ENCODE data around the gene KATNB1. TPM values are rescaled to one million over a fixed set of nuclear protein-coding genes. Genes with fewer than 3 reads are reported as not detected.

The KATNB1 gene
- total RNA-seq, 1 experiment from 2014 or later, result 32.2 TPM

DNA sequence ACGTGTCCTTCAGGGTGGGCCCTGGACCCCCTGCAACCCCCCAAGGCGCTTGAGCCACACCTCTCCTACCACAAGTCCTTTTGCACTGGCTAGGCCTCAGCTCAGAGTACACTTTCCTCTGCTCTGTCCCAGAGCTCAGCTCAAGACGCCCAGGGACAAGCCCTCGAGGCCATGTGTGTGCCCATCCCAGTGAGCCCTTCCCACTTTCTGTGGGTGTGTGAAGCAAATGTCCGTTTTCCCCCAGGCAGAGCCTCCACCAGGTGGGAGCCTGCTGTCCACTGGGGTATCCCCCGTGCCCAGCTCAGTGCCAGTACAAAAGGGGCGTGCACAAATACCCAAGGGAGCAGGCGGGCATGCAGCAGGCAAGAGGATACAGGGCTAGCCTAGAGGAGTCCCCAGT, 48.3 kb downstream of the KATNB1 start:
- Histone ChIP-seq H3K36me3 (ENCODE audit: control insufficient read depth in 1 of 2, insufficient read depth in 2 of 2, low read length in 2 of 2) (no peaks in the 10 kb centered on the region), H4K20me1 (ENCODE audit: insufficient read depth) (no peaks in the 10 kb centered on the region), H3K4me2 (ENCODE audit: low read length) (no peak overlapping the region), H3K9me3 (ENCODE audit: control insufficient read depth in 1 of 2, insufficient read depth in 1 of 2, low read depth in 1 of 2, low read length in 2 of 2) (no peaks in the 10 kb centered on the region), H3K9me2 (ENCODE audit: insufficient read depth) (no peaks in the 10 kb centered on the region), H3K27ac (ENCODE audit: low read depth, low read length) (no peak overlapping the region), H3K4me3 (replicated peaks in 1 of 2; ENCODE audit: low read depth in 1 of 2, low read length in 2 of 2) (no peak overlapping the region), H3K4me1 (ENCODE audit: control insufficient read depth in 1 of 2, insufficient read depth in 2 of 2, low read length in 2 of 2) (peaks cover 12 to 25% of the 10 kb centered on the region in 2 experiments), H3K79me2 (ENCODE audit: insufficient read depth, low read length) (no peaks in the 10 kb centered on the region), H3K9ac (ENCODE audit: low read length) (no peak overlapping the region), H3K27me3 (ENCODE audit: insufficient read depth, low read length) (no peaks in the 10 kb centered on the region), H2AFZ (ENCODE audit: low read depth, low read length, poor library complexity, severe bottlenecking) (no peak overlapping the region)
- ATAC-seq, result no peak
- intact Hi-C loops (cut with micrococcal nuclease), result no loop called here
- BruUV-seq (replicated peaks), result no TSS peak
- ChIA-PET RAD21 (ENCODE audit: low non-redundant PET in 1 of 2, low total read pairs in 2 of 2, uncharacterized antibody in 2 of 2, unreplicated experiment in 2 of 2) (no interaction called here), CTCF (no interaction called here), POLR2A (no interaction called here)
- DNase-seq (ENCODE audit: low read depth, low spot score), result no peak
- TF ChIP-seq RAD21 (IDR thresholded peaks at IDR 0.05; ENCODE audit: low read depth), result no peak
- TF ChIP-seq MAX (IDR thresholded peaks at IDR 0.05), result no peak
- no peak for TF ChIP-seq ZFX (IDR thresholded peaks at IDR 0.05)
- TF ChIP-seq JUND (IDR thresholded peaks at IDR 0.05), result no peak
- no peak for TF ChIP-seq POLR2AphosphoS5 (IDR thresholded peaks at IDR 0.05; ENCODE audit: low read depth, low read length)
- TF ChIP-seq CBX3 (IDR thresholded peaks at IDR 0.05; ENCODE audit: low read depth), result no peak
- TF ChIP-seq EZH2 (IDR thresholded peaks at IDR 0.05), result no peak

GRCh38 chr16:57784334-57784733, 48.8 kb downstream of the KATNB1 start:
- CTCF ChIA-PET, result no interaction called here
- no peaks in the 10 kb centered on the region for H3K36me3 ChIP-seq (ENCODE audit: control insufficient read depth in 1 of 2, insufficient read depth in 2 of 2, low read length in 2 of 2)
- H3K9ac ChIP-seq (ENCODE audit: low read length), result no peak overlapping the region
- no peaks in the 10 kb centered on the region for H3K79me2 ChIP-seq (ENCODE audit: insufficient read depth, low read length)
- H3K4me1 ChIP-seq (ENCODE audit: control insufficient read depth in 1 of 2, insufficient read depth in 2 of 2, low read length in 2 of 2), result peaks cover 8 to 20% of the 10 kb centered on the region in 2 experiments; a peak in 3 of 4 replicates
- no peaks in the 10 kb centered on the region for H4K20me1 ChIP-seq (ENCODE audit: insufficient read depth)
- no TSS peak for BruUV-seq (replicated peaks)
- DNase-seq (ENCODE audit: low read depth, low spot score) (no peak), ATAC-seq (no peak)
- H3K9me2 ChIP-seq (ENCODE audit: insufficient read depth), result no peaks in the 10 kb centered on the region
- POLR2A ChIA-PET, result no interaction called here
- intact Hi-C loops (cut with micrococcal nuclease), result no loop called here
- no peak overlapping the region for H2AFZ ChIP-seq (ENCODE audit: low read depth, low read length, poor library complexity, severe bottlenecking)
- H3K27ac ChIP-seq (ENCODE audit: low read depth, low read length), result no peak overlapping the region
- H3K4me2 ChIP-seq (ENCODE audit: low read length), result no peak overlapping the region
- H3K27me3 ChIP-seq (ENCODE audit: insufficient read depth, low read length), result no peaks in the 10 kb centered on the region
- RAD21 ChIA-PET (ENCODE audit: low non-redundant PET in 1 of 2, low total read pairs in 2 of 2, uncharacterized antibody in 2 of 2, unreplicated experiment in 2 of 2), result no interaction called here
- H3K4me3 ChIP-seq (replicated peaks in 1 of 2; ENCODE audit: low read depth in 1 of 2, low read length in 2 of 2), result no peak overlapping the region
- no peaks in the 10 kb centered on the region for H3K9me3 ChIP-seq (ENCODE audit: control insufficient read depth in 1 of 2, insufficient read depth in 1 of 2, low read depth in 1 of 2, low read length in 2 of 2)
- TF ChIP-seq ZNF274 (IDR thresholded peaks at IDR 0.05; ENCODE audit: low read depth, low read length) (no peak), ATF3 (IDR thresholded peaks at IDR 0.05) (no peak), EGR1 (IDR thresholded peaks at IDR 0.05; ENCODE audit: low read depth) (no peak), JUND (IDR thresholded peaks at IDR 0.05) (no peak), ELF1 (IDR thresholded peaks at IDR 0.05; ENCODE audit: borderline replicate concordance, low read depth) (no peak), CBX3 (IDR thresholded peaks at IDR 0.05; ENCODE audit: low read depth) (no peak), POLR2AphosphoS5 (IDR thresholded peaks at IDR 0.05; ENCODE audit: low read depth, low read length) (no peak), TCF7L2 (IDR thresholded peaks at IDR 0.05; ENCODE audit: borderline replicate concordance, extremely low read depth, insufficient read depth, insufficient read length) (no peak), SP1 (IDR thresholded peaks at IDR 0.05; ENCODE audit: low read depth) (no peak), FOSL1 (IDR thresholded peaks at IDR 0.05; ENCODE audit: low read depth) (no peak), CEBPB (IDR thresholded peaks at IDR 0.05; ENCODE audit: low read depth) (no peak), ZBTB33 (IDR thresholded peaks at IDR 0.05; ENCODE audit: extremely low read depth, insufficient replicate concordance, low read length) (no peak), MAX (IDR thresholded peaks at IDR 0.05) (no peak), EZH2phosphoT487 (IDR thresholded peaks at IDR 0.05; ENCODE audit: borderline replicate concordance) (no peak), RAD21 (IDR thresholded peaks at IDR 0.05; ENCODE audit: low read depth) (no peak)
- TF ChIP-seq, protein P1, sequence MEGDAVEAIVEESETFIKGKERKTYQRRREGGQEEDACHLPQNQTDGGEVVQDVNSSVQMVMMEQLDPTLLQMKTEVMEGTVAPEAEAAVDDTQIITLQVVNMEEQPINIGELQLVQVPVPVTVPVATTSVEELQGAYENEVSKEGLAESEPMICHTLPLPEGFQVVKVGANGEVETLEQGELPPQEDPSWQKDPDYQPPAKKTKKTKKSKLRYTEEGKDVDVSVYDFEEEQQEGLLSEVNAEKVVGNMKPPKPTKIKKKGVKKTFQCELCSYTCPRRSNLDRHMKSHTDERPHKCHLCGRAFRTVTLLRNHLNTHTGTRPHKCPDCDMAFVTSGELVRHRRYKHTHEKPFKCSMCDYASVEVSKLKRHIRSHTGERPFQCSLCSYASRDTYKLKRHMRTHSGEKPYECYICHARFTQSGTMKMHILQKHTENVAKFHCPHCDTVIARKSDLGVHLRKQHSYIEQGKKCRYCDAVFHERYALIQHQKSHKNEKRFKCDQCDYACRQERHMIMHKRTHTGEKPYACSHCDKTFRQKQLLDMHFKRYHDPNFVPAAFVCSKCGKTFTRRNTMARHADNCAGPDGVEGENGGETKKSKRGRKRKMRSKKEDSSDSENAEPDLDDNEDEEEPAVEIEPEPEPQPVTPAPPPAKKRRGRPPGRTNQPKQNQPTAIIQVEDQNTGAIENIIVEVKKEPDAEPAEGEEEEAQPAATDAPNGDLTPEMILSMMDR (IDR thresholded peaks at IDR 0.05 in 2 of 3, conservative IDR thresholded peaks at IDR 0.05 in 1 of 3; ENCODE audit: borderline replicate concordance in 1 of 3, insufficient read depth in 1 of 3, low read depth in 2 of 3, low read length in 2 of 3), result no peak
